Spleen (tissue), 7 donors: ENCODE measurements around the gene HPSE2.

Experiments used
- POLR2A ChIP-seq, 3 donors: fragments of 450-650 bp; IDR thresholded peaks; one replicate each; pipeline ENCODE4 v1.5.1; 2017; ENCODE audit warnings: antibody characterized with exemption in 3 of 3, mild to moderate bottlenecking in 1 of 3
- POLR2AphosphoS5 ChIP-seq, 3 donors: sonication (generic); formaldehyde crosslinking; IDR thresholded peaks; one replicate each; pipeline ENCODE4 v1.5.1; 2017; ENCODE audit warnings: antibody characterized with exemption in 3 of 3
- TF ChIP-seq, protein P1 (sequence below), 11 experiments: fragments of 200-600 bp in 7 of 11; fragments of 450-650 bp in 4 of 11; sonication (generic) in 4 of 11; IDR thresholded peaks in 8 of 11; conservative IDR thresholded peaks in 3 of 11; 1 replicate in 7 of 11; 2 replicates in 4 of 11; pipeline versions ENCODE4 v1.4.0 to v1.8.0; 2016 to 2021; ENCODE audit warnings: antibody characterized with exemption in 11 of 11, inconsistent platforms in 4 of 11, mild to moderate bottlenecking in 1 of 11
- donor health status: DM: no; HTN: no; CAD: no; lungs with moderate emphysema.
- donor health status: DM: no; HTN: no; CAD: no.
- donor health status: DM: no; HTN: no; CAD: no.

DNA sequence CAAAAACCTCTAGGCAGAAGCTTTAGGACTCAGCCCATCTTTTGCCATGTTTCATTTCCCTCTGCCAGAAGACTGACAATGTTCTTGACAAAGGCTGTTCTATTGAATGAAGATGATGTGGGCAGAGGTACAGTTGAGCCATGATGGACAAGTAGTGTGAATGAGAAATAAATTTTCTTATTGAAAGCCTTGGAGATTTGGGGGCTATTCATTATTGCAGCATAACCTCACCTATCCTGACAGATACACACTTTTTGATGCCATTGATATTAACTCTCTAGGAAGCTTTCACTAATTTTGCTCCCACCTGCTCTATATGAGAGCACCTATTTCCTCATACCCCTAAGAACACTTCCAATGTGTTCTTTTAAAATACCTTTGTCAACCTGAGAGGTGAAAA, 752.0 kb downstream of the HPSE2 start:
- TF ChIP-seq, protein P1, sequence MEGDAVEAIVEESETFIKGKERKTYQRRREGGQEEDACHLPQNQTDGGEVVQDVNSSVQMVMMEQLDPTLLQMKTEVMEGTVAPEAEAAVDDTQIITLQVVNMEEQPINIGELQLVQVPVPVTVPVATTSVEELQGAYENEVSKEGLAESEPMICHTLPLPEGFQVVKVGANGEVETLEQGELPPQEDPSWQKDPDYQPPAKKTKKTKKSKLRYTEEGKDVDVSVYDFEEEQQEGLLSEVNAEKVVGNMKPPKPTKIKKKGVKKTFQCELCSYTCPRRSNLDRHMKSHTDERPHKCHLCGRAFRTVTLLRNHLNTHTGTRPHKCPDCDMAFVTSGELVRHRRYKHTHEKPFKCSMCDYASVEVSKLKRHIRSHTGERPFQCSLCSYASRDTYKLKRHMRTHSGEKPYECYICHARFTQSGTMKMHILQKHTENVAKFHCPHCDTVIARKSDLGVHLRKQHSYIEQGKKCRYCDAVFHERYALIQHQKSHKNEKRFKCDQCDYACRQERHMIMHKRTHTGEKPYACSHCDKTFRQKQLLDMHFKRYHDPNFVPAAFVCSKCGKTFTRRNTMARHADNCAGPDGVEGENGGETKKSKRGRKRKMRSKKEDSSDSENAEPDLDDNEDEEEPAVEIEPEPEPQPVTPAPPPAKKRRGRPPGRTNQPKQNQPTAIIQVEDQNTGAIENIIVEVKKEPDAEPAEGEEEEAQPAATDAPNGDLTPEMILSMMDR (IDR thresholded peaks at IDR 0.05 in 8 of 11, conservative IDR thresholded peaks at IDR 0.05 in 3 of 11): no peak
- TF ChIP-seq POLR2AphosphoS5 (IDR thresholded peaks at IDR 0.05) (no peak), POLR2A (IDR thresholded peaks at IDR 0.05) (no peak)
